GM18511 (cell line): Measurements from ENCODE around the gene SMAD2.
"Not testable (repeated sequence)": the region's sequence is repeated elsewhere in the genome, so short reads cannot be mapped to it uniquely, and the experiment has no call there.

ENCODE experiments used
- ATAC-seq: cut with Tn5 transposase; IDR thresholded peaks from one replicate; pipeline ENCODE4 v1.9.1; 2021; ENCODE audit warnings: mild to moderate bottlenecking, moderate library complexity; ENCODE audit not compliant: unreplicated experiment

SMAD2 gene

GRCh38 chr18:47846431-47846830 lies 84.0 kb downstream of the SMAD2 start:
- no peak for ATAC-seq

- ATAC-seq, result no peak
Observed at GRCh38 chr18:47844828-47845498, 85.5 kb downstream of the SMAD2 start.

- no peak for ATAC-seq
Observed at GRCh38 chr18:47842836-47843235, 87.6 kb downstream of the SMAD2 start.

GRCh38 chr18:47838396-47838795 lies 92.1 kb downstream of the SMAD2 start:
- no peak for ATAC-seq

GRCh38 chr18:47832348-47832747 lies 98.1 kb downstream of the SMAD2 start:
- no peak for ATAC-seq

GRCh38 chr18:47831351-47831750 lies 99.1 kb downstream of the SMAD2 start:
- ATAC-seq, result no peak

GRCh38 chr18:47830772-47831171 lies 99.7 kb downstream of the SMAD2 start:
- ATAC-seq, result no peak

GRCh38 chr18:47829831-47830230 lies 100.6 kb downstream of the SMAD2 start:
- ATAC-seq, result no peak

- not testable (repeated sequence) for ATAC-seq
Observed at GRCh38 chr18:47828031-47828430, 102.4 kb downstream of the SMAD2 start.

GRCh38 chr18:47826157-47827074 lies 104.0 kb downstream of the SMAD2 start:
- ATAC-seq, result no peak

- ATAC-seq, result no peak
Observed at GRCh38 chr18:47821314-47821713, 109.1 kb downstream of the SMAD2 start.

- no peak for ATAC-seq
Observed at GRCh38 chr18:47817795-47818077, 112.7 kb downstream of the SMAD2 start.

- ATAC-seq, result no peak
Observed at GRCh38 chr18:47817017-47817794, 113.3 kb downstream of the SMAD2 start.

- ATAC-seq, result no peak
Observed at GRCh38 chr18:47815486-47816270, 114.8 kb downstream of the SMAD2 start.

GRCh38 chr18:47809420-47809819 lies 121.0 kb downstream of the SMAD2 start:
- no peak for ATAC-seq

GRCh38 chr18:47802802-47803201 lies 127.7 kb downstream of the SMAD2 start:
- ATAC-seq, result no peak

- no peak for ATAC-seq
Observed at GRCh38 chr18:47801817-47802216, 128.6 kb downstream of the SMAD2 start.

- no peak for ATAC-seq
Observed at GRCh38 chr18:47800756-47801155, 129.7 kb downstream of the SMAD2 start.

- ATAC-seq, result no peak
Observed at GRCh38 chr18:47800248-47800647, 130.2 kb downstream of the SMAD2 start.

- no peak for ATAC-seq
Observed at GRCh38 chr18:47799376-47799775, 131.1 kb downstream of the SMAD2 start.

GRCh38 chr18:47798366-47798765 lies 132.1 kb downstream of the SMAD2 start:
- no peak for ATAC-seq
